ENCODE results near the gene CHD9.

CHD9 gene

DNA sequence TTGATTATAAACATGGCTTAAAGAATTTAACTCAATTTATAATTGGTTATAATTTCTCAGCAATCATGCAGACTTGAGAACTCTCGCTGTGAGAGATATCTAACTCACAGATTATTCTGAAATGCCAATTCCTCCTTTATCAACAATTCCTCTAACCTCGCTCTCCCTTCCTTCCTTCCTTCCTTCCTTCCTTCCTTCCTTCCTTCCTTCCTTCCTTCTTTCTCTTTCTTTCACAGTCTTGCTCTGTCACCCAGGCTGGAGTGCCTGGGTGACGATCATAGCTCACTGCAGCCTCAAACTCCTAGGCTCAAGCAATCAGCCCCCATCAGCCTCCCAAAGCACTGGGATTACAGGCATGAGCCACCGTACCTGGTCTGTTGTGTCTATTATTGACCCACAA is 42.4 kb downstream of the CHD9 start:
- no peak for DNase-seq

GRCh38 chr16:53098526-53099317 is 43.9 kb downstream of the CHD9 start:
- no peak for DNase-seq

DNA sequence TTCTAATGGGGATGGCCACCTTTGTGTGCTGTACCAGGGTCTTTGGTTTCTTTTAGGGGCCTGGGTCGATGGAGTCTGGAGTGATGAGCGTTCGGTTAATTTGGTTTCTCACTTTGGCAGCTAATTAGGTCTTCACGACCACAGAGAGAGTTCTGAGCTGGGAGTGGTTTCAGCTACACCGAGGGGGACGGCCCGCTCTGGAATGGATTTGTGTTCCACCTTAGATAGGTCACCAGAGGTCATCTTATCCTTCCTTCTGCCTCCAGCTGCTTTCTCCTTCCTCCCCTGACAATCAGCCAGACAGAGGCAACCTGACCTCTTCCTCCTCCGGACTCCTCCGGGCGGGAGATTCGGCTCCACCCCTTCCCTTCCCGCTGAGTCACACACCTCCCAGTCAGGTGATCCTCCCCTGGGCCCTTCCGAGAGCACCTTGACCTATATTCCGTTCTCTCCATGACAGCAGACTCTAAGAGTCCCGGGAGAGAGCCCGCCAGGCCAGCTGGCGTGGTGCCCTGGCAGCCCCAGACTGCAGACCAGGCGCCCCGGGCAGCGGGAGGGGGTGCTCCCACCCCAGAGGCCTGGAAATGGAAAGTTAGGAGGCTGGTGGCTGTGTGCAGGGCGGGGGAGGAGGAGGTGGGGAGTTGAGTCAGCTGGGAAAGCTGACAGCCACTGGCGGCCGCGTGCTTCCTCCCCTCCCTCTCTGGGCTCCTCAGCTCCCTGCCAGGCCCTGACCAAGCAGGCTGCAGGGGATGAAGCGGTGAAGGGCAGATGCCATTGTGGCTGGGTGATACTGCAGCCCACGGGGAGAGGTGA is 44.7 kb downstream of the CHD9 start:
- peak; percentile 28 for DNase-seq

DNA sequence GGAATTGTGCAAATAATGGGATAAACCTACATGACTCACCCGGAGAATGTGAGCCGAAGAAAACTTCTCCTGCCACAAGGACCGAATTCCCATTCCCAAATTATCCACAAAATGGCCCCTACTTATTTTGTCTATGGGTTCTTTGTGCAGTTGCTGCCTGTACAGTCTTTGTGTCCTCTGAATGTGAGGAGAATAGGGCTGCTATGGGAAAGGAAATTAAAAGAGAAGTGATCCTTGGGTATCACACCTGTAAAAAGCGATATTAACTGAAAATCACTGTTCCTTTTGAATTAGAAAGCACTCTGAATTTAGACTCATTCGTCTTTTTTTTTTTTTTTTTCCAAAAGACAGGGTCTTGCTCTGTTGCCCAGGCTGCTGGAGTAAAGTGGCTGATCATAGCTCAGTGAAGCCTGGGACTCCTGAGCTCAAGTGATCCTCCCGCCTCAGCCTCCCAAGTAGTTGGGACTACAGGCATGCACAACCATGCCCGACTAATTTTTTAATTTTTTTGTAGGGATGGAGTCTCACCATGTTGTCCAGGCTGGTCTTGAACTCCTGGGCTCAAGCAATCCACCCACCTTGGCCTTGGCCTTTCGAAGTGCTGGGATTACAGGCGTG is 45.4 kb downstream of the CHD9 start:
- DNase-seq: no peak

GRCh38 chr16:53100889-53101288 is 46.1 kb downstream of the CHD9 start:
- no peak for DNase-seq

DNA sequence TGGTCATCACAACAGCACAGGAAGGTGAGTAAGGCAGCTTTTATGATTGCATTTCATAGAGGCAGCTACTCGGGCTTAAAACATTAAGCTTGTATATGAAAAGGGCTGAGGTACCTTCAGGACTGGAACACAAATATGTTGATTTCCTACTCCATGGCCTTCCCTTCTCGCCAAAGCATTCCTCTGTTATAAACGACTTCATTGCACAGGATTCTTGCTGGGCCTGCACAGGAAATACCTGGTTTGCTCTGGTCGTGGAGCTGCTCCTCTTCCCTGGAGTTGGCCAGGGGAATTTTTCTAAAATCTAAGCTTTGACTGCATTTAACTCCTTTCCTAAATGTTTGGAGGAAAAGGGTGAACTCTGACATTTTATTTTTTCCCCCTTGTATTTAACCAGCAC is 49.0 kb downstream of the CHD9 start:
- DNase-seq: no peak

DNA sequence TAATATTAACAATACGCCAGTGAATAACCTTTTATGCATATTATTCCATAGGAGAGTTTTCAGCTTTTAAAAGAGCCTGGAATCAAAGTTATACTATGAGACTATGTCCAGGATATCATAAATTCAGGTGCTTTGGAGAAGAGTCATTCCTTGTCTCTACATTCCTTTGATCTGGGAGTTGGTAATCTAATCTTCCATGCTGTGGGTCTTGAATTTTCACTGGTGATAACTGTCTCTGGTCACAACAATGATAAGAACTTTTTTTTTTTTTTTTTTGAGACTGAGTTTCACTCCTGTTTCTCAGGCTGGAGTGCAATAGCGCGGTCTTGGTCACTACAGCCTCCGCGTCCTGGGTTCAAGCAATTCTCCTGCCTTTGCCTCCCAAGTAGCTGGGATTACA is 50.8 kb downstream of the CHD9 start:
- no peak for DNase-seq

GRCh38 chr16:53111078-53111791 is 56.4 kb downstream of the CHD9 start:
- DNase-seq: no peak

DNA sequence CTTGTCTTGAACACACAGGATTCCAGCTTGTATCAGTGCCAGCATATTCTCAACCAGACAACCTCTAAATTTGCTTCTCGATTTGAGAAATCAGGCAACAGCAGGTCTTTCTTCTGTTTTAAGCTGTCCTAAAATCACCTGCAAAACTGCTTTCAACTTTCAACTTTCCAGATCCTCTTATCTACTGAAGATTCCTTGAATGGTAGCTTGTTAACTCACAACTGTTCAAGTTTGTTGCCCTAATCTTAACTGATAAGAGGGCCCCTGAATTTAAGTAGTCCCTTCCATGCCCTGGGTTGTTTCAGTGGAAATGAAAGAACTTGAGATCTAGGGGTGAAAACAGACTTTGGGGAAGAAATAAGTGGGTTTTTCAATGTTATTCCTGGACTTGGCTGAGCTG is 57.2 kb downstream of the CHD9 start:
- no peak for DNase-seq

DNA sequence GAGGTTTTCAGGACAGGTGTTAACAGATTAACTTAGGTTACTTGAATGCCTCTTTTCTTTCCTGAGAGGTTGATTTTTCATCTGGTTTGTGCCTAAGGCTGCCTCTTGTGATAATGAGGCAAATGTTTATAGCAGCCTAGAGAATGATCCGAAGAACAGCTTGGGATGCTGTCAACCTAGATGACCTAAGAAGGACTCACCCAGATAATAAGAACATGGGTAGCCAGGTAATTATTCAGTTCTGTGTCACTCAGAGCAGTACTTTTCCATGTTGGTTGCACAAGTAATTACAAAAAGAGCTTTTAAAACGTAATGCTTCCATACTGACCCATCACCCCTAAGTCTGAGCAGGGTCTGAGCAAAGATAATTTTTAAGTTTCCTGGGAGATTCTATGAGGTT is 60.3 kb downstream of the CHD9 start:
- DNase-seq: no peak

DNA sequence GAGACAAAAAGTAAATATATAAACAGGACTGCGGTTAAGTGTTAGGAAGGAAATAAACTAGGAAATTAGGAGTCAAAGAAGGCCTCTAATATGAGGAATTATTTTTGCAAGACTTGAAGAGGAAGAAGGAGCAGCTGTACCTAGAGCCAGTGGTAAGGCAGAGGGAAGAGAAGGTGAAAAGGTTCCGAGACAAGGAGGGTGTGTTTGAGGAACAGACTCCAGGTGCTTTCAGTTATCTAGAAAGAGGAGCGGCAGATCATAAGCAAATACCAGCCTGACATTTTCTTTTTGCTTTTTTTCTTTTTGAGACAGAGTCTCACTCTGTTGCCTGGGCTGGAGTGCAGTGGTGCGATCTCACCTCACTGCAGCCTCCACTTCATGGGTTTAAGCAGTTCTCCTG is 61.0 kb downstream of the CHD9 start:
- DNase-seq: no peak

GRCh38 chr16:53121043-53121620 is 66.3 kb downstream of the CHD9 start:
- no peak for DNase-seq

DNA sequence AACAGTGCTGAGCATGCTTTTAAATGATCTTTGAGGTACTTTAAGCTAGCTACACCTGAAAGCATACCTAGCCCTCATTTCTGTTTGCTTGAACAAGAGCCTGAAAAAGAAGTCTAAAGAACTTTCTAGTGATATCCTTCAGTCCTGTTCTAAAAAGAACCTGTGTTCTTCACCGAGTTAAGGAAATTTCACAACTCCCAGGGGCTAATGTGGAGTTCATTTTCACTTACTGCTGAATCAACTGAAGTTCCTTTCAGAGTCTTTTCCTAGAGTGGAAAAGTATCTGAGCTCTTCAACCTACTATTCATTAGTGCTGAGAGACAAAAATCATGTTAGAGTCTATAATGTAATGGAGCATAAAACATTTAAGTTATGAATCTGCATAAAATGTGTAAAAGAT is 66.9 kb downstream of the CHD9 start:
- DNase-seq: no peak

GRCh38 chr16:53123747-53124146 is 69.0 kb downstream of the CHD9 start:
- DNase-seq: no peak

DNA sequence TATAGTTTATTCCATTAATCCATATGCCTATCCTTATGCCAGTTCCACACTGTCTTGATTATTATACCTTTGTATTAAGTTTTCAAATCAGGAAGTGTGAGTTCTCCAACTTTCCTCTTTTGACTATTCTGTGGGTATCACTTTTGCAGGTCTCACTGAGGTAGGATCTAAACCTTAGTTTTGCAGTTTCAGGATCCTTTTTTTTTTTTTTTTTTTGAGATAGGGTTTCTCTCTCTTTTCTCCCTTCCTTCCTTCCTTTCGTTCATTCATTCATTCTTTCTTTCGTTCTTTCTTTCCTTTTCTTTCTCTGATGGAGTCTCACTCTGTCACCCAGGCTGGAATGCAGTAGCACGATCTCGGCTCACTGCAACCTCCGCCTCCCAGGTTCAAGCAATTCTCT is 71.6 kb downstream of the CHD9 start:
- no peak for DNase-seq

DNA sequence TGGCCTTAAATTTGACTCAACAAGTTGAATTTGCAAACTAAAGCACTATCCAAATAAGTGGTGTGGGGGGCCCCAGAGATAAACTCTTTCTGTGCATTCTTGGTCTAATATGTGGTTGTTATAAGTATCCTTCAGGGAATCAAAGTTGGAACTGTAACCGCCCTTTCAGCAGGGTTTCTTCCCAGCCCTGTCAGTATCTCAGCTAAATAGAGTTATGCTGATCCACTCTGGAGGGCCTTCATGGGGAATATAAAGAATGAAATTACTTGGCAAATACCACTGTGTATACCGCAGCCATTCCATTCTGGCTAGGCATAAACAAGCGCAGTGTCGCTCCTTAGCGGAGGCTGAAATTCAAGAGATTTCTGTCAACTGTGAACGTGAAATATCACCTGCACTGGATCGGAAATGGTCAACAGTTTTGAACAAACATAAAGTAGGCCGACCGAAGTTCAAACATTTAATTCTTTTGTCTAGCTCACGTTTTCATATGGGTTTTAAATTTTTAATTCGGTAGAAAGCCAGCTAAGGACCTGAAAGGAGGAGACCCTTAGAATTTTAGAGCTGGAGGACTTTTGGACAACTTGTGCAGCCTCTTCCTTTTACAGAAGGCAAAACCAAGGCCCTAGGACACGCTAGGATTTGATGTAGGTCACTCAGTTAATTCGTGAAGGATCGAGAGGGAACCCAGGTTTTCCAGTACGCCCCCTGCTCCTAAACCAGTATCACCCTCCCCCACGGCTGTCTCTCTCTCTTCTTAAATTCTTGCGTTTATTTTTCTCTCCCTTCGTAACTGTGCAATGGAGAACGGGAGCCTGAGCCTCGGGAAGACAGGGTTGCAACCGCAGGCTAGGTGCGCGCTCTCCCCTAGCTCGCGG is 74.7 kb downstream of the CHD9 start:
- DNase-seq: no peak

DNA sequence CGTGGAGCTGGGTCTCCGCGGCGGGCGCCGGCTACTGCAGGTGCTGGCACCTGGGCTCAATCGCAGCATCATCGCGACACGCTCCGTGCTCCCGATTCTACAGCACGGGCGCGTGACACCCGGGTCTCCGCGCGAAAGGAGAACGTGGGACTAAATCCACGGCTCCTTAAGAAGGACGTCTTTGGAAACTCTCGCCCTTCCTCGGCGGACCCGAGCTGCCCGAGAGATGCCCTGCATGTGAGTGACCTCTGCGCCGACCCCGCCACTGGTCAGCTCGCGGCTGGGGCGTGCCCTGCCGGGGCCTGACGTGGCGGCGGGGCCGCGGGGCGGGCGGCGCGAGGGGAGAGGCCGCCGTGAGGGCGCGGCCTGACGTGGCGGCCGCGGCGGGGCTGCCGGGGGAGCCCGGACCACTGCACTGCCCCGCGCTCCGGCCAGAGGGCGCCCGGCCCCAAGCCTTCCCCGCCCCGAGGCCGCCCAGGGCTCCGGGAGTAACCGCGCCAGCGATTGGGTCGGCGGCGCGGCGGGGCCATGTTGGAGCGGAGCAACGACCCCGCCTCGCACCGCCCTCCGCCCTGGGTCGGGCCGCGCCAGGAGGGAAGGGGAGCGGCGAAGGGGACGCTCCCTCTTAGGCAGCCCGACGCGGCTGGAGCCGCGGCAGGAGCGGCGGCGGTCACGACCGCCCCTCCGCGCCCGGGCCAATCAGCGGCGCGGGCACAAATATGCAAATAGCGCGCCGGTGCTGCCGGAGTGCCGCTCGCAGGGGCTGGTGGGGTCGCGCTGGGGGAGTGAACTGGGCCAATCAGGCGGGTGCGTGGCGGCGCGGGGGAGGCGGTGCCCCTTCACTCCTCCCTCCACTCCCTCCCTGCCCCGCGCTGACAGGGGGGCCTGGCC is 75.6 kb downstream of the CHD9 start:
- peak; percentile 27 for DNase-seq

DNA sequence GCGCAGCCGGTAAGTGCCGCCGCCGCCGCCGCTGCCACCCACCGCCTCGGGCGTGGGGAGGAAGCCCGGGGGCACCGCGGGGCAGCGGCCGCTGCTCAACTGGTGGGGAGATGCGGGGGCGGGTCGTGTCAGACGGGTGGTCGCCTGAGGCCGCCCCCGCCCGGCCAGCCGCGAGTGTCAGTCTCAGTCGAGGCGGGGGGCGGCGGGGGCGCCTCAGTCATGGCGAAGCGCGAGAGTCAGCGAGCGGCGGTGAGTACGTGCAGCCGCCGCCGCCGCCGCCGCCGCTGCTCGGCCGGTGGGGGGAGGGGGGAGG is 76.2 kb downstream of the CHD9 start:
- no peak for DNase-seq

- DNase-seq: no peak
Measured at GRCh38 chr16:53131363-53132071, 76.7 kb downstream of the CHD9 start.

GRCh38 chr16:53132406-53132805 is 77.6 kb downstream of the CHD9 start:
- no peak for DNase-seq
